GM18520 (cell line): ENCODE data around the gene TMEM114.
"Not testable (repeated sequence)": the region's sequence is repeated elsewhere in the genome, so short reads cannot be mapped to it uniquely, and the experiment has no call there.

ENCODE experiments used
- ATAC-seq: cut with Tn5 transposase; IDR thresholded peaks from one replicate; pipeline ENCODE4 v1.9.1; 2021; ENCODE audit not compliant: unreplicated experiment

Gene TMEM114

DNA sequence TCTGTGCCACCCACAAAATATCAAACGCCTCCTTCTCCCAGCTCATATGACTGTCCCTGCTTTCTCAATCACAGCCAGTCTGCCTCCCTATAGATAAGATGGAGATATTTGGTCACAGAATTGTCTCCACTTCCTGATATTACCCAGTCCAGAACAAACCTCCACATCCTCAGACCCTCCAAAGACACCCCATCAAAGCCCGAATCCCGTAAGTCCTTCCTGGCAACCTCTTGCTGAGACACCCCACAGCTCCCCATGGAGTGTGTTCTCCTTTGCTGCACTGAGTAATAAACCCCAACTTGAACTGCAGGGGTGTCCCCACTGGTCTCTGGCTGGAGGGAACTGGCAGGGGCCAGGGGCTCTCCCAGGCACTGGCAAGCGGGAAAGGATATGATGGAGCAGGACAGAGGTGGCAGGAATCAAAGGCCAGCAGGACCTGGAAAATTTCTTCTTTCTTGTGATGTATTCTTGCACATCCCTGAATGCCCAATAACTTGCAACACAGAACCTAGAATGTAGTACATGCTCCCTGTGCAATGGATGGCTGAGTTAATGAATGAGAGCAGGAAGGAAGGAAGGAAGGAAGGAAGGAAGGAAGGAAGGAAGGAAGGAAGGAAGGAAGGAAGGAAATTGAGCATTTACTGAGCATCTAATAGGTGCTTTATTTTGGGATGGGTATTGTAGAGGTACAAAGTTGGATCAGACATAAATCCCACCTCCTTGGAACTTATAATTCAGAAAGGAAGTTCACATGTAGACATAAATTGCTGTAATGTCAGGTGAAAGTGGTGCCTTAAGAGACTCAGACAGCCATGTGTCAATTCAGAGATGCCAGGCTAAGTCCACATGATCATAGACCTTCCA, 13.9 kb downstream of the TMEM114 start:
- ATAC-seq: no peak

DNA sequence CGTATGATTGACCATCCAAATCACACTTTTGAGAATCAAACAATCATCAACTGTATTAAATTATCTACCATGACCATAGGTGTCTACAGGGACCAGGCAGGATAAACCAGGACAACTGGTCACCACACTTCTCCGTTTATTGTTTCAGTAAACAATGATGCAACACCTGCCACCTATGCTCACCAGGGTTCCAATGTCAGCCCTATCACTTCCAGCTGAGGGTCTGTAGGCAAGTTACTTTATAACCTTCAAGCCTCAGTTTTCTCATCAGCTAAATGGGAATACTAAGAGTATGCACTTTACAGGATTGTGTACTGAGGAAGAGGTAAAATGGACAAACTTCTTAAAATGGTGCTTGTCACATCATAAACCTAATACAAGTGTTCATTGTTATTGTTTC, 14.9 kb downstream of the TMEM114 start:
- no peak for ATAC-seq

DNA sequence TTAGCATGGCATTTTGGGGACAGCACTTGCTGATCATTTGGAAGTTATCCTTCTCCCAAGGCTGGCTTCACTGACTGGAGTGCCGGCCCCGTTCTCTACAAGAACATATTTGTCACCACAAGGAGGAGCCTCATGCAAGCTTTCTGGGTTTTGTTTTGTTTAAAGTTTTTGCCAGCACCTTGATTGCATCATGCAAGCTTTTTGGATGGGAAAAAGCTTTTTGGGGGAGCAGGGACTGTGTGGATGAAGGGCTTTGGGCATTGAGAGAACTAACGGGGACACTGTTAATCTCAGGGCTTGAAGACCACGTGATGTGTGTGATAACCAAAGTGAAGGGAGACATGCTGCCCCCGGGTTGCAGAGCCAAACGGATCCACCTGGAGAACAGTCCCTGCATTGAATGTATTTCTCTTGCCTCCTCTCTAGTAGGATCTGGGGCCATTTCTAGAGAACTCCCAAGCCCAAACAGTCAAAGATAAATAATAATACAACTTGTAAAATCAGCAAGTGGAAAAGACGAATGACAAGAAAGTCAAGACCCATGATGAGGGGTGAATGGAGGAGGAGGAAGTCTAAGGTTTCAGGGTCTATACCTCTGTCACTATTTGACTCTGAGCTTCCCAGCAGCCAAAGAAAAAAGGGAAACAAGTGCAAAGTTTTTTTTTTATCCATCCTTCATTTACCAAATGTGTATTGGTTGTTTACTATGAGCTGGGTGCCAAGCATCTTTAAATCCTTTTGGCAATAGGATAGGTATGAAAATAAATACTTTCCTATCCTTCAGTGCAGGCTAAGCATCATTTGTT, 17.2 kb downstream of the TMEM114 start:
- ATAC-seq: no peak

DNA sequence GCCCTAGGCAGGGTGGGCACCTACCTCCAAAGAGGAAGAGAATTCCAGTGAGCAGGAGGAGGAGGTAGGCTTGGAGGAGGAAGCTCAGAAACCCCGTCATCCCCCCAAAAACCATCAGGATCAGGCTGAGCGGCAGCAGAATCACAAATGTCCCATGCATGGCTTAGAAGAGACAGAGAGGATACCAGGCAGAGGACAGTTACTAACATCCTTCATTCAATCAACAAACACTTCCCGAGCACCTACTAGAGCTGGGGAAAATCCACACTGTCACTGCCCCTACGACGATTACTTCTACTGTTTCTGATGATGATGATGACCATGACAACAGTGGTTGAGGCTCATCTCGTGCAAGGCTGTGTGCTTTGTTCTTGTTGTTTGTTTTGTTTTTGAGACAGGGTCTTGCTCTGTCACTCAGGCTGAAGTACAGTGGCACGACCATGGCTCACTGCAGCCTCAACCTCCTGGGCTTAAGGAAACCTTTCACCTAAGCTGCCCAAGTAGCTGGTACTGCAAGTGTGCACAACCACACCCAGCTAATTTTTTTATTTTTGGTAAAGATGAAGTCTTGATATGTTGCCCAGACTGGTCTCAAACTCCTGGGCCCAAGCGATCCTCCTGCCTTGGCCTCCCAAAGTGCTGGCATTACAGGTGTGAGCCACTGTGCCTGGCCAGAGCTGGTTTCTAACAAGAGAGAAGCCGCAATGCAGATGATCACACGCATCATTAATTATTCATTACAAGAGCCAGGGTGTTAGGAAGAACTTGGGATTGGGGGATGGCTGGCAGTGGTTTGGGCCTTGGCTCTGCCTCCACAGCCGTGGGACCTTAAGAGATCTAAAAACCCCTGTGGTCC, 18.0 kb downstream of the TMEM114 start:
- ATAC-seq: no peak

DNA sequence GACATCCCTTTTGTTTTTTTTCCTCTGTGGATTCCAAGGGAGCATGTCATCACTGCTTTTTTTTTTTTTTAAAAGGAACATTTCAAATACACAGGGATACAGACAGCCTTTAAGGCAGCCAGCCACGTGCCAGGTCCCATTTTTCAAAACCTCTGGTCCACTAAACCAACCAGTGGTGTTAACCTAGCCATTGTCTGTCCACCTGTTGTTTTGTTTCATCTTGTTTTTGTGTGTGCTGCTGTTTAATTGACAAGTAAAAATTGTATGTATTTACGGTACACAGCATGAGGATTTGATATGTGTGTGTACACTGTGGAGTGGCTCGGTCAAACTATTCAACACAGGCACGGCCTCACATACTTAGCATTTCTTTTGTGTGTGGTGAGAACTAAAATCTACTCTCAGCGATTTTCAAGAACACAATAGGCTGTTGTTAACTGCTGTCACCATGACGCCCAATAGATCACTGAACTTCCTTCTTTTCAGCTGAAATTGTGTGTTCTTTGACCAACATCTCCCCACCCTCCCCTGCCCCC, 19.2 kb downstream of the TMEM114 start:
- no peak for ATAC-seq

DNA sequence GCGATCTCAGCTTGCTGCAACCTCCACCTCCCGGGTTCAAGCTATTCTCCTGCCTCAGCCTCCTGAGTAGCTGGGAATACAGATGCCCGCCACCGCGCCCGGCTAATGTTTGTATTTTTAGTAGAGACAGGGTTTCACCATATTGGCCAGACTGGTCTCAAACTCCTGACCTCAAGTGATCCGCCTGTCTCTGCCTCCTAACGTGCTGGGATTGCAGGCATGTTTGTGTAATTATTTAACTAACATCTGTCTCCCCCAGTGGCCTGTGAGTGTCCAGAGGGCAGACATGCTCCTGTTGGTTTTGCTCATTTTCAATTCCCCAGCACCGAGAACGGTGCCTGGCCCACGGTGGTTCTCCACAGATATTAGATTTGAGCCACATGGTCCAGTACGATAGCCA, 19.9 kb downstream of the TMEM114 start:
- ATAC-seq: not testable (repeated sequence)

DNA sequence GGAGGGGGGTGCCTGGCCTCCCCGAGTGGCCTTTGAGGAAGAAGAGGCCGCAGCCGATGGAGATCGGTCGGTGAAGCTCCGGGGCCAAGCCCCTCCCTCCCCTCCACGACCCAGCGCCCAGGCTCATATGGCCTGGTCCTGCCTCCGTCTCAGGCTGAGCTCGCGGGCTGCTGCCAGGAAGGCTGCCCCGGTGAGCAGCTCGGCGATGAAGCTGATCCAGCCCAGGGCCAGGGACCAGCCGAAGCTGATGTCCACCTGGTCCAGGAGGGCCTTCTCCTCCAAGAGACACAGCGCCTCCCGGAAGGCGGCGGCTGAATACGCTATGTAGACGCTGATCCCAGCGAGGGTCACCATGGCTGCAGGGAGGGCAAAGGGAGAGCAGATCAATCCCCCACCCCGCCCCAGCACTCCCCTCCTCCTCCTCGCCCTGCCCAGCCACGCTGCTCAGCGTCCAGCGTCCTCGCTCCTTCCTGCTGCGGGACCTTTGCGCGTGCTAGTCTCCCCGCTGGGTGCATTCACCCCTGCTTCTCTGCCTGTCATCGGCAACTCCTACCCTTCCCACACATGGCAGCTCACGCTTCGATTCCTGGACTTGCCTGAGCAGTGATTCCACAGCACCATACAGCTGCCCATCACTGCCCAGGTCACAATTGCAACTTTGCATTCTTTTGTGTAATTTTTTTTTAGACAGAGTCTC, 20.5 kb downstream of the TMEM114 start:
- no peak for ATAC-seq

DNA sequence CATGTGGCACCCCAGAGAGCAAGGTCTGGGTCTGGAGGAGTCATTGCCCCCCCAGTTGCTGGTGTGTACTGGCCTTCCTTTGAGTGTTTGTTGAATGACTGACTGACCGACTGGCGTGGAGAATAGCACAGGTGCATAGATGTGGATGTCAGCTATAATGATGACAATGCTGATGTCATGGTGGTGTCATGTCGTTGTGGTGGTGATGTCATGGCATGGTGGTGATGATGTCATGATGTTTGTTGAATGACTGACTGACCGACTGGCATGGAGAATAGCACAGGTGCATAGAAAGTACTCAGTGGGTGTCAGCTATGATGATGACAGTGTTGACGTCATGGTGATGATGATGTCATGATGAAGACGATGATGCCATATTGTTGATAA, 22.1 kb downstream of the TMEM114 start:
- ATAC-seq: no peak

DNA sequence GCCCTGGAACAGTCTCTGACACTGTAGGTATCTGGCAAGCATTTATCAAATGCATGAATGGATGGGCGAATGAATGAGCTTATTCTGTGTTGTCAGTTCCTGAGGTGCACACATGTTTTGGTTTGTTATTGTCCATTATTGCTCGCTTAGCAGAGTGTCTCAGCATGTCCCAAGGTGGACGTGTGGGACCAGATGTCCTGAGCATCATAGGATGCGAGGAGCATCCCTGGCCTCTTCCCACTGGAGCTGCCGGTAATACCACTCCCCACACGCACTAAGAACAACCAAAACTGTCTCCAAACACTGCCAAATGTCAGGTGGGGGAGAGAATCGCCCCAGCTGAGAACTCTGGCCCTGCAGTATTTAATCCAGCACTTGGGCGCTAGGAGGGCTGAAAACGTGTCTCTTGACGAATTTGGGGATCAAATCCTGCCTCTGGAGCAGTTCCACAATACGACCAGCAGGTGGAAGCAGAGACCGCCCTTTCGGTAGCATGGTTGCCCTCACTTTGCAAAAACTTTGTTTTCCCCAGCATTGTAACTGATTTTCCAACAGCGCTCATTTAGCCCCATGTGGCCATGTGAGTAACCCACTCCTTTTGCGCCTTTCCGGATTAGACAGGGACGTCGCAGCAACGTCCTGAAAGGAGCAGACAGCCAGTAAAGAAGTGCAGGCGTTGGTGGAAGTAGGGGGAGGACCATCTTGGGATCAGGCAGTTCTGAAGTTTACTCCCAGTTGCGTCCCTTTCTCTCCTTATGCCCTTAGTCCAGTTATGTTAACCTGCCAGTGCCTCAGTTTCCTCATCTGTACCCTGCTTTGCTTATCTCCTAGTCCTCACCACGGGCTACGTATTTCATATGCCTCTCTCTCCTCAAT, 22.7 kb downstream of the TMEM114 start:
- ATAC-seq: peak; percentile 88

DNA sequence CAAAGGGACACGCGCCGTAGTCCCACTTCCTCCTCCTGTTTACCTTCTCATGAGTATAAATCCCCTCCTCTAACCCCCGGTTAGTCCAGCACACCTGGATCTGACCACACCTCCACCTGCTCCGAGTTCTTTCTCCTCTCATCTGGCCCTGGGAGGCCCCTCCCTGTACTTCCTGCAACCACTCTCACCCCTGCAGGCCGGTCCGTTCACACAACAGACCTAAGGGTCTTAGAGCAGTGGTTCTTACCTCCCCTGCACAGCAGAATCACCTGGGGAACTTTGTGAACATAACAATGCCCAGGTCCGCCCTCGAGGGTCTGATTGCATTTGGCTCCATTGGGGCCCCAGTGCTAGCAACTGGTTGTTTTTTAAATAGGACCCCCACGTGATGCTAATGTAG, 24.8 kb downstream of the TMEM114 start:
- ATAC-seq: no peak

DNA sequence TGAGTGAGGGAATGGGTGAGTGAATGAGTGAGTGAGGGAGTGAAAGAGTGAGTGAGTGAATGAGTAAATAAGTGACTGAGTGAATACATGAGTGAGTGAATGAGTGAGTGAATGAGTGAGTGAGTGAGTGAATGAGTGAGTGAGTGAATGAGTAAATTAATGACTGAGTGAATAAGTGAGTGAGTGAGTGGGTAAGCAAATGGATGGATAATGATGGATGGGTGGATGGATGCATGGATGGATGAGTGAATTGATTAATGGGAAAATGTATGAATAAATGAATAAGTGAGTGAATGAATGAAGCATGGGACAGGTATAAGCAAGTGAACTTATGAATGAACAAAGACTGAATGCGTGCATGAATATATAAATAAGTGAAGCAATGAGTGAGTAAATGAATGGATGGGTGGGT, 25.4 kb downstream of the TMEM114 start:
- no peak for ATAC-seq

DNA sequence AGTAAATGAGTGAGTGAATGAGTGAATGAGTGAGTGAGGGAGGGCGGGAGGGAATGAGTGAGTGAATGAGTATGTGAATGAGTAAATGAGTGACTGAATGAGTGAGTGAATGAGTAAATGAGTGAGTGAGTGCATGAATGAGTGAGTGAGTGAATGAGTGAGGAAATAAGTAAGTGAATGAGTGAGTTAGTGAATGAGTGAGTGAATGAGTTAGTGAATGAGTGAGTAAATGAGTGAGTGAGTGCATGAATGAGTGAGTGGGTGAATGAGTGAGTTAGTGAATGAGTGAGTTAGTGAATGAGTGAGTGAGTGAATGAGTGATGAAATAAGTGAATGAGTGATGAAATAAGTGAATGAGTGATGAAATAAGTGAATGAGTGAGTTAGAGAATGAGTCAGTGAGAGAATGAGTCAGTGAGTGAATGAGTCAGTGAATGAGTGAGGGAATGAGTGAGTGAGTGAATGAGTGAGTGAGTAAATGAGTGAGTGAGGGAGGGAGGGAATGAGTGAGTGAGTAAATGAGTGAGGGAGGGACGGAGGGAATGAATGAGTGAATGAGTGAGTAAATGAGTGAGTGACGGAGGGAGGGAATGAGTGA, 26.3 kb downstream of the TMEM114 start:
- ATAC-seq: not testable (repeated sequence)

DNA sequence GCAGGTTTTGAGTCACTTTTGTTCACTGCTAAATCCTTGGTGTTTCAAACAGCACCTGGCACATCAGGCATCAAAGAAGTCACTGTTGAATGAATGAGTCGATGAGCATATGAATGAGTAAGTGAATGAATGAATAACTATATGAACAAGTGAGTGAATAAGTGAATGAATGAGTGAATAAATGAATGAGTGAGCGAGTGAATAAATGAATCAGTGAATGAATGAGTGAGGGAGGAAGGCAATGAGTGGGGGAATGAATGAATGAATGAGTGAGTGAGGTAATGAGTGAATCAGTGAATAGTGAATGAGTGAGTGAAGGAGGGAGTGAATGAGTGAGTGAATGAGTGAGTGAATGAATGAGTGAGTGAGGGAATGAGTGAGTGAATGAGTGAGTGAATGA, 28.8 kb downstream of the TMEM114 start:
- ATAC-seq: no peak

DNA sequence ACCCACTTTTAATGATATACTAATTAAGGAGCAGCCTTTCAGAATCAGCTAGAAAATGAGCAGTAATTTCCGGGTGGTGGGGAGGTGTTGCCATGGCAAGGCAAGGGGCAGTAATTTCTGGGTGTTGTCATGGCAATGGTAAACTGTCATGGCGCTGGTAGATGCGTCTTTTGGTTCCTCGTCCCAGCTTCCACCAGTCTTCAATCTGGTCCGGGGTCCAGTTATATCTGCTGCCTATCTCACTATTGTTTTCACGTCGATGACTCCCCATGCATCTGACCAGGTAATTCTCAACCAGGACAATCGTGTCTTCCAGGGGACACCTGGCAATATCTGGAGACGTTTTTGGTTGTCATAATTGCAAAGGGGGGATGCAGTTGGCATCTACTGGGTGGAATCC, 34.9 kb downstream of the TMEM114 start:
- ATAC-seq: no peak

DNA sequence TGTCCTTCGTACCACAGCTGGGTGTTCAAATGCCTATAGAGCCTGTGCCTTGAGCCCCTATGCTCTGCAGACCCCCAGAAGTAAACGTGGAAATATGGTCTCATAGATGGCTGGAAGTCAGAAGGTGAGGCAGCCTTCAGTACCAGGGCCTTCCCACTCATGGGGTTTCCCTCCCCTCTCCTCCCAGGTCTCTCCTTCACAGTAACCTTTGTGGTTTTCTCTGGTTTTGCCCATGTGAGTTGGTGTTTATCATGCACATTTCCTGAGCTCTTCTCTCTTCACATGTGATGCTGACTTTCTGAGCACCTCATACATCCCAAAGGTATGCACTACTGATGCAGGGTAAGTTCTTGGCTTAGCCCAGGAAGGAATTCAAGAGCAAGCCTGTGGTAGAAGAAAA, 35.4 kb downstream of the TMEM114 start:
- ATAC-seq: peak; percentile 72

DNA sequence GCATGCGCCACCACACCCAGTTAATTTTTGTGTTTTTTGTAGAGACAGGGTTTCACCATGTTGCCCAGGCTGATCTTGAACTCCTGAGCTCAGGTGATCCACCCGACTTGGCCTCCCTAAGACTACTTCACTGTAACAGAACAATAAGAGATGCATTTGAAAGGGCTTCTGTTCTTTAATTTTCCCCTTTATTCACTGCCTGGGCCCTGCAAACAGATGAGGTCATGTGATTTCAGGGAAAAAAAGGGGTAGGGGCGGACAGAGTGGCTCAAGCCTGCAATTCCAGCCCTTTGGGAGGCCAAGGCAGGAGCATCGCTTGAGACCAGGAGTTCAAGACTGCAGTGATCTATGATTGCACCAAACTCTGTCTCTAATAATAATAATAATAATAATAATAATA, 36.3 kb downstream of the TMEM114 start:
- ATAC-seq: no peak

DNA sequence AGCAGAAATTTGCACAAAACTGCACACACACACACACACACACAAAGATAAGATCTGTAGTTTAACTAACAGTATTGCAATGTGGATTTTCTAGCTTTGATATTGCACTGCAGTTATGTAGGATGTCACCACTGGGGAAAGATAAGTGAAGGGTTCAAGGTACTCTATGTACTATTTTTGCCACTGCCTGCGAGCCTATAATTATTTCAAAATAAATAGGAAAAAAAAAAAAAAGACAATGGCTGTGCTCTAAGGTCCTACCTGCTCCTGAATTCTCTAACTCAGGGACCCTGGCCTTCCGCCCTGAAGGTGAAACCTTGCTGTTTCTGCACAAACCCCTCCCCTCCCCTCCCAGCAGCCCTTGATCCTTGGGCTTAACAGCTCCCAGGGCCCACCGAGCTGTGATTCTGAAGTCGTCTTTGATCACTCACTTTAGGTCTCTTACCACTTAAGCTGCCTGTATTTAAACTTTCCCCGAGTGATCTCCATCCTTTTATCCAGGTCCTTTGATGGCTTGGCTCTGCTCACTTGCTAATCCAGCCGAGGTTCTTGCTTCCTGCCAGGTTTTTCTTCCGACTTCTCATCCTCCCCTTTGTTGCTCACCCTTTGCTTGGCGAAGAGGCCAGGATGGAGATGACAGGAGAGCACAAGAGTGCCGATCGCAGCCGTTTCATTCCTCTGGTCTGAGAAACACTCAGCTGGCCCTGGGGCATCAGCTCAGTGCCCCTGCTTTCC, 37.7 kb downstream of the TMEM114 start:
- ATAC-seq: no peak
